ENCODE results near the gene SLIT1.
A peak's percentile ranks its signal among the peaks of the same experiment; 100 is the strongest.

The SLIT1 gene

DNA sequence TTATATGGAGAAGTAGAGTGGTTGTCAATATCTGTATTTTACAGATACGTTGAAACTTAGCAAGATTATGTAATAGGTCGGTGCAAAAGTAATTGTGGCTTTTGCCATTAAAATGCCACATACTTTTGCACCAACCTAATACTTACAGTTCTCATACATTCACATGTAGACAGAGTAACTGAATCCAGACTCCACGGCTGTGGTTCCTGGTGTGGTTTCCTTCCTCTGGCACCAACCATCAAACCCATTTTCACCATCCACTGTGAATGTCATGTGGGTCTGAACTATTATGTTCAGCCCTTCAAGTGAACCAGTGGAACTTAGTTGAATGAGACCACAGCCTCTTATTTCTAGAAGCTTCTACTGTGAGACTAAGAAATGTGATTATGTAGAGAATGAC lies 31.5 kb upstream of the SLIT1 start:
- Histone ChIP-seq H3K9ac (ENCODE audit: low read depth, low read length) (no peak overlapping the region), H3K9me3 (ENCODE audit: control insufficient read depth, insufficient read depth, low read length) (no peaks in the 10 kb centered on the region), H3K27me3 (ENCODE audit: control insufficient read depth, insufficient read depth, low read length) (no peaks in the 10 kb centered on the region), H3K36me3 (ENCODE audit: control insufficient read depth, insufficient read depth, low read length) (no peaks in the 10 kb centered on the region), H3K4me3 (ENCODE audit: low read depth, low read length) (no peak overlapping the region), H3K4me1 (ENCODE audit: control insufficient read depth, insufficient read depth, low read length) (no peaks in the 10 kb centered on the region)

- H3K4me1 ChIP-seq (ENCODE audit: control insufficient read depth, insufficient read depth, low read length) = no peaks in the 10 kb centered on the region
- H3K4me3 ChIP-seq (ENCODE audit: low read depth, low read length) = no peak overlapping the region
- no peaks in the 10 kb centered on the region for H3K9me3 ChIP-seq (ENCODE audit: control insufficient read depth, insufficient read depth, low read length)
- no peak overlapping the region for H3K9ac ChIP-seq (ENCODE audit: low read depth, low read length)
- H3K36me3 ChIP-seq (ENCODE audit: control insufficient read depth, insufficient read depth, low read length) = no peaks in the 10 kb centered on the region
- no peaks in the 10 kb centered on the region for H3K27me3 ChIP-seq (ENCODE audit: control insufficient read depth, insufficient read depth, low read length)
Observed at GRCh38 chr10:97215619-97216260, 30.0 kb upstream of the SLIT1 start.

DNA sequence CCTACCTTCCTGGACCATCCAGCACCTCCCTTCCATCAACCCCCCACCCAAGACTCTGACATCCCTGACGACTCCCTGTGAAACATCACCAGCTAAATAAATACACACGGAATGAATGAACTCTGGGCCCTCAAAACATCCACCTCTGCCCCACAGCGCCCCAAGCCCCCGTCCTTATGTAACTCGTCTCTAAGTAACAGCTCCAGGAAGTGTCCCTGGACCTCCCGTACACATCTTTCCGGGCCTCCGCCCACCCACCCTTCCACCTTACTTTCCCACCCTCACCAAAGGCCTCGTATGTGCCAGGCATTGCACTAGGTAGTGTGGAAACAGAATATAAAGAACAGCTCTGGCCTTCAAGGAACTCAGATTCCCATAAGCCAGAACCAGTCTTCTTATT lies 27.7 kb upstream of the SLIT1 start:
- Histone ChIP-seq H3K4me1 (ENCODE audit: control insufficient read depth, insufficient read depth, low read length) (no peaks in the 10 kb centered on the region), H3K9me3 (ENCODE audit: control insufficient read depth, insufficient read depth, low read length) (no peaks in the 10 kb centered on the region), H3K4me3 (ENCODE audit: low read depth, low read length) (no peak overlapping the region), H3K36me3 (ENCODE audit: control insufficient read depth, insufficient read depth, low read length) (no peaks in the 10 kb centered on the region), H3K27me3 (ENCODE audit: control insufficient read depth, insufficient read depth, low read length) (no peaks in the 10 kb centered on the region), H3K9ac (ENCODE audit: low read depth, low read length) (no peak overlapping the region)

DNA sequence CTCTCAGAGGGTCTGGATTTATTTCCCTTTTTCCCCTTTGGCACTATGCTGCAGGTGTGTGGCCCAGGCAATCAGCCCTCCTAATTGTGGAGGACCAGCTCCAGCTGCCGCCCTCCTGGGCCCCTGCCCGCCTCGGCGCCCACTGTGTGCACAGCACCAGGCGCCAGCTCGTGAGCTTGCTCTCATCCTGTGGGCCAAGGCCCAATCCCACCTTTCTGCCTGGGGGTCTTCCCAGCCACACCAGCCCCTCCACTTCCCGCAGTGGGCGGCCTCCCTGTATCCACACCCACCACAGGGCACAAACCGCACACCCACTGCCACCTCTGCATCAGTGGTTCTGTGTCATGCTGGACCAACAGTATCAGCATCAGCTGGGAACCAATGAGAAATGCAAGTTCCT lies 25.5 kb upstream of the SLIT1 start:
- H3K9me3 ChIP-seq (ENCODE audit: control insufficient read depth, insufficient read depth, low read length) = no peaks in the 10 kb centered on the region

GRCh38 chr10:97210543-97210960 lies 24.8 kb upstream of the SLIT1 start:
- H3K36me3 ChIP-seq (ENCODE audit: control insufficient read depth, insufficient read depth, low read length) = no peaks in the 10 kb centered on the region
- H3K4me1 ChIP-seq (ENCODE audit: control insufficient read depth, insufficient read depth, low read length) = peaks cover 2% of the 10 kb centered on the region
- no peak overlapping the region for H3K9ac ChIP-seq (ENCODE audit: low read depth, low read length)
- H3K4me3 ChIP-seq (ENCODE audit: low read depth, low read length) = no peak overlapping the region
- H3K27me3 ChIP-seq (ENCODE audit: control insufficient read depth, insufficient read depth, low read length) = no peaks in the 10 kb centered on the region
- H3K9me3 ChIP-seq (ENCODE audit: control insufficient read depth, insufficient read depth, low read length) = no peaks in the 10 kb centered on the region

More for the DNA sequence above, 25.5 kb upstream of the SLIT1 start:
- H3K9ac ChIP-seq (ENCODE audit: low read depth, low read length) = no peak overlapping the region
- peaks cover 2% of the 10 kb centered on the region for H3K4me1 ChIP-seq (ENCODE audit: control insufficient read depth, insufficient read depth, low read length)
- H3K36me3 ChIP-seq (ENCODE audit: control insufficient read depth, insufficient read depth, low read length) = no peaks in the 10 kb centered on the region
- H3K4me3 ChIP-seq (ENCODE audit: low read depth, low read length) = no peak overlapping the region
- no peaks in the 10 kb centered on the region for H3K27me3 ChIP-seq (ENCODE audit: control insufficient read depth, insufficient read depth, low read length)

GRCh38 chr10:97207756-97208346 lies 22.1 kb upstream of the SLIT1 start:
- H3K4me3 ChIP-seq (ENCODE audit: low read depth, low read length) = no peak overlapping the region
- no peaks in the 10 kb centered on the region for H3K36me3 ChIP-seq (ENCODE audit: control insufficient read depth, insufficient read depth, low read length)
- H3K9ac ChIP-seq (ENCODE audit: low read depth, low read length) = no peak overlapping the region
- H3K27me3 ChIP-seq (ENCODE audit: control insufficient read depth, insufficient read depth, low read length) = no peaks in the 10 kb centered on the region
- peaks cover 2% of the 10 kb centered on the region for H3K4me1 ChIP-seq (ENCODE audit: control insufficient read depth, insufficient read depth, low read length)
- no peaks in the 10 kb centered on the region for H3K9me3 ChIP-seq (ENCODE audit: control insufficient read depth, insufficient read depth, low read length)

DNA sequence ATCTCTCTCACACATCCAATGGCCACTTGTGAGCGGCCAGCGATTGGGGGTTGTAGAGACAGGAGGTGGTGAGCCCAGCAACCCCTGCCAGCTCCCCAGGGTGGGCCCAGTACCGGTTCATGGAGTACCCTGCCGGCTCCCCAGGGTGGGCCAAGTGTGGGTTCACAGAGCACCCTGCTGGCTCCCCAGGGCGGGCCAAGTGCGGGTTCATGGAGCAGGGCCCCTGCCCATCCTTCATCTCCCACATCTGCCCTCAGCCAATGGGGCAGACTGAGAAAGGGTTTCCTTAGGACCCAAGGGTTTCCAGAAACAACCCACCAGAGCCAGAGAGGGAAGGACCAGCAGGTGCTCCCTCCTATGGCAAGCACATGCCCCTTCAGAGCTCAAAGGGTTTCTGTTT lies 21.4 kb upstream of the SLIT1 start:
- no peak overlapping the region for H3K4me3 ChIP-seq (ENCODE audit: low read depth, low read length)
- H3K27me3 ChIP-seq (ENCODE audit: control insufficient read depth, insufficient read depth, low read length) = no peaks in the 10 kb centered on the region
- no peaks in the 10 kb centered on the region for H3K36me3 ChIP-seq (ENCODE audit: control insufficient read depth, insufficient read depth, low read length)
- H3K9me3 ChIP-seq (ENCODE audit: control insufficient read depth, insufficient read depth, low read length) = no peaks in the 10 kb centered on the region
- peaks cover 2% of the 10 kb centered on the region for H3K4me1 ChIP-seq (ENCODE audit: control insufficient read depth, insufficient read depth, low read length)
- no peak overlapping the region for H3K9ac ChIP-seq (ENCODE audit: low read depth, low read length)

- H3K4me1 ChIP-seq (ENCODE audit: control insufficient read depth, insufficient read depth, low read length) = peaks cover 2% of the 10 kb centered on the region
- no peak overlapping the region for H3K4me3 ChIP-seq (ENCODE audit: low read depth, low read length)
- no peaks in the 10 kb centered on the region for H3K27me3 ChIP-seq (ENCODE audit: control insufficient read depth, insufficient read depth, low read length)
- no peak overlapping the region for H3K9ac ChIP-seq (ENCODE audit: low read depth, low read length)
- H3K36me3 ChIP-seq (ENCODE audit: control insufficient read depth, insufficient read depth, low read length) = no peaks in the 10 kb centered on the region
- no peaks in the 10 kb centered on the region for H3K9me3 ChIP-seq (ENCODE audit: control insufficient read depth, insufficient read depth, low read length)
Observed at GRCh38 chr10:97204826-97205679, 19.3 kb upstream of the SLIT1 start.

DNA sequence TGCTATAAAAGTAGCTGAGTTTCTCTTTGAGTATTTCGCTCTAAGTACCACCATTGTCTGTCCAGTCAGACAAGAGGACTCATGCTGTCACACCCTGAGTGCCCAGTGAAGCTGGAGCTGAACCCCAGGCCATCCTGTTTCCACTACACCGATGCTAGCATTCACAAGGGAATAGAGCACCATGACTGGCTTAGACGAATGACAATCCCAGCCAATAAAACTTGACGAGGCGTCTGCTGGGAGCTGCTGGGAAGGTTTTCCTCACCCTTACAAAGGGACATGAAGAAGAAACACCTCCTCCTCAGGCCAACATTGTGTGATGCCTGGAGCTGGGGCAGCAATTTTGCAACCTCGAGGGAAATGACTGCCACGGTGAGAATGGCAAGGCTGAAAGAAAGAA lies 17.5 kb upstream of the SLIT1 start:
- Histone ChIP-seq H3K36me3 (ENCODE audit: control insufficient read depth, insufficient read depth, low read length) (no peaks in the 10 kb centered on the region), H3K9ac (ENCODE audit: low read depth, low read length) (no peak overlapping the region), H3K27me3 (ENCODE audit: control insufficient read depth, insufficient read depth, low read length) (no peaks in the 10 kb centered on the region), H3K4me3 (ENCODE audit: low read depth, low read length) (no peak overlapping the region), H3K9me3 (ENCODE audit: control insufficient read depth, insufficient read depth, low read length) (no peaks in the 10 kb centered on the region), H3K4me1 (ENCODE audit: control insufficient read depth, insufficient read depth, low read length) (peaks cover 2% of the 10 kb centered on the region)

DNA sequence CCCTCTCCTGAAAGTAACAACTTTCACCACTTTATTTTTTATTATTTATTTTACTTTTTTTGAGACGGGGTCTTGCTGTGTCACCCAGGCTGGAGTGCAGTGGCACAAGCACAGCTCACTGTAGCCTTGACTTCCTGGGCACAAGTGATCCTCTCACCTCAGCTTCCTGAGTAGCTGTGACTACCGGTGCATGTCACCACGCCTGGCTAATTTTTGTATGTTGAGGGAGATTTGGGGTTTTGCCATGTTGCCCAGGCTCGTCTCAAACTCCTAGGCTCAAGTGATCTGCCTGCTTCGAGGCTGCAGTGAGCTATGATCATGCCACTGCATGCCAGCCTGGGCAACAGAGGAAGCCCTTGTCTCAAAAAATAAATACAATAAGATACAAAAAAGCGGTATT lies 14.9 kb upstream of the SLIT1 start:
- Histone ChIP-seq H3K9me3 (ENCODE audit: control insufficient read depth, insufficient read depth, low read length) (no peaks in the 10 kb centered on the region), H3K27me3 (ENCODE audit: control insufficient read depth, insufficient read depth, low read length) (peaks cover 17% of the 10 kb centered on the region), H3K9ac (ENCODE audit: low read depth, low read length) (no peak overlapping the region), H3K4me1 (ENCODE audit: control insufficient read depth, insufficient read depth, low read length) (no peaks in the 10 kb centered on the region), H3K36me3 (ENCODE audit: control insufficient read depth, insufficient read depth, low read length) (no peaks in the 10 kb centered on the region), H3K4me3 (ENCODE audit: low read depth, low read length) (no peak overlapping the region)

GRCh38 chr10:97199152-97199551 lies 13.4 kb upstream of the SLIT1 start:
- Histone ChIP-seq H3K9me3 (ENCODE audit: control insufficient read depth, insufficient read depth, low read length) (no peaks in the 10 kb centered on the region), H3K4me3 (ENCODE audit: low read depth, low read length) (no peak overlapping the region), H3K27me3 (ENCODE audit: control insufficient read depth, insufficient read depth, low read length) (peaks cover 23% of the 10 kb centered on the region), H3K4me1 (ENCODE audit: control insufficient read depth, insufficient read depth, low read length) (no peaks in the 10 kb centered on the region), H3K36me3 (ENCODE audit: control insufficient read depth, insufficient read depth, low read length) (no peaks in the 10 kb centered on the region), H3K9ac (ENCODE audit: low read depth, low read length) (no peak overlapping the region)

GRCh38 chr10:97197030-97197500 lies 11.3 kb upstream of the SLIT1 start:
- Histone ChIP-seq H3K4me1 (ENCODE audit: control insufficient read depth, insufficient read depth, low read length) (no peaks in the 10 kb centered on the region), H3K9ac (ENCODE audit: low read depth, low read length) (no peak overlapping the region), H3K9me3 (ENCODE audit: control insufficient read depth, insufficient read depth, low read length) (no peaks in the 10 kb centered on the region), H3K27me3 (ENCODE audit: control insufficient read depth, insufficient read depth, low read length) (peaks cover 23% of the 10 kb centered on the region), H3K36me3 (ENCODE audit: control insufficient read depth, insufficient read depth, low read length) (no peaks in the 10 kb centered on the region), H3K4me3 (ENCODE audit: low read depth, low read length) (peak overlapping the region; percentile 85)

Data from iPS-15b (cell line).